ENCODE data around the gene NPIPB5.
"Not testable (repeated sequence)": the region's sequence is repeated elsewhere in the genome, so short reads cannot be mapped to it uniquely, and the experiment has no call there.

Gene NPIPB5

GRCh38 chr16:22510591-22510990 is at the start of gene NPIPB5:
NPIPB5 (plus strand) TSS chr16:22510891; CDS start chr16:22513802, 2,911 bp downstream.
- DNase-seq (ENCODE audit: low read depth); H3K4me3 ChIP-seq (ENCODE audit: low read depth, low read length): not testable (repeated sequence)

GRCh38 chr16:22468846-22469245 is 41.8 kb upstream of the NPIPB5 start:
- DNase-seq (ENCODE audit: low read depth); H3K4me3 ChIP-seq (ENCODE audit: low read depth, low read length): not testable (repeated sequence)

- DNase-seq (ENCODE audit: low read depth); H3K4me3 ChIP-seq (ENCODE audit: low read depth, low read length): not testable (repeated sequence)
Measured at GRCh38 chr16:22537996-22538395, 27.3 kb downstream of the NPIPB5 start.

- H3K4me3 ChIP-seq (ENCODE audit: low read depth, low read length); DNase-seq (ENCODE audit: low read depth): not testable (repeated sequence)
Measured at GRCh38 chr16:22544809-22545208, 34.1 kb downstream of the NPIPB5 start.

GRCh38 chr16:22546630-22547029 is 35.9 kb downstream of the NPIPB5 start:
- H3K4me3 ChIP-seq (ENCODE audit: low read depth, low read length); DNase-seq (ENCODE audit: low read depth): not testable (repeated sequence)

GRCh38 chr16:22547170-22547765 is 36.6 kb downstream of the NPIPB5 start:
- H3K4me3 ChIP-seq (ENCODE audit: low read depth, low read length); DNase-seq (ENCODE audit: low read depth): not testable (repeated sequence)

- not testable (repeated sequence) for DNase-seq (ENCODE audit: low read depth); H3K4me3 ChIP-seq (ENCODE audit: low read depth, low read length)
Measured at GRCh38 chr16:22549853-22550252, 39.2 kb downstream of the NPIPB5 start.

- not testable (repeated sequence) for DNase-seq (ENCODE audit: low read depth); H3K4me3 ChIP-seq (ENCODE audit: low read depth, low read length)
Measured at GRCh38 chr16:22551143-22551542, 40.5 kb downstream of the NPIPB5 start.

GRCh38 chr16:22551651-22552050 is 41.0 kb downstream of the NPIPB5 start:
- DNase-seq (ENCODE audit: low read depth); H3K4me3 ChIP-seq (ENCODE audit: low read depth, low read length): not testable (repeated sequence)

- DNase-seq (ENCODE audit: low read depth); H3K4me3 ChIP-seq (ENCODE audit: low read depth, low read length): not testable (repeated sequence)
Measured at GRCh38 chr16:22556759-22557158, 46.1 kb downstream of the NPIPB5 start.

Data from LNCaP clone FGC (cell line).